ENCODE results near the gene DNASE1L1. TPM values are rescaled to one million over a fixed set of nuclear protein-coding genes. Genes with fewer than 3 reads are reported as not detected.

Gene DNASE1L1
- total and polyA plus RNA-seq, 2 of the 13 experiments (the other 11 are each of a cell fraction or from before 2014, with no cell fraction given), result 4.7 to 12.3 TPM

DNA sequence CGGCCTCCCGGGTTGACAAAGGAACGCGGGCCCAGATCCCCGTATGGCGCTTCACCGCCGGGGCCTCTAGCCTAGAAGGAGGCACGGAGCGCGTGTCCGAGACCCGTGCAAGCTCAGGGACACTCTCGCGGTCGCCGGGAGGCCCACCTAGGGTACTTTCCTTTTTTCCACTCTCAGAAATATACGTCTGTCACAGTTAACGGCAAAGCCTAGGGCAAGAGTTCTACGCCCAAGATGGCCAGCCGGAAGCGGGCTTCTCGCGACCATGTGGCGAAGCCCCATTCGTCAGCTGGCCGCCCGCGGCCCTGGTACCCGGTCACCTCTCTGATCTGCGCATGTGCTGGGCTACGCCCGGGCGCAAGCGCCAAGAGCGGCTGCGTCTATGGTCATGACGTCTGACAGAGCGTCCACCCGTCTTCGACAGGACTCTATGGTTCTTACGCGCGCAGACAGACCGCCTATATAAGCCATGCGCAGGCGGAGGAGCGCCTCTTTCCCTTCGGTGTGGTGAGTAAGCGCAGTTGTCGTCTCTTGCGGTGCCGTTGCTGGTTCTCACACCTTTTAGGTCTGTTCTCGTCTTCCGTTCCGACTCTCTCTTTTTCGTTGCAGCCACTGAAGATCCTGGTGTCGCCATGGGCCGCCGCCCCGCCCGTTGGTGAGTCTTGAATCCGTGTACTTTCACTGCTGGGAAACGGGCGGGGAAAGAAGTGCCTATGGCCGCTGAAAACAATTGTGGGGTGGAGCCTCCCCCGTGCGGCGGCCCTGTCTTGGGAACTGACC, 11.0 kb downstream of the DNASE1L1 start, which contains the start of gene RPL10 (continued):
- TF ChIP-seq, protein P1, sequence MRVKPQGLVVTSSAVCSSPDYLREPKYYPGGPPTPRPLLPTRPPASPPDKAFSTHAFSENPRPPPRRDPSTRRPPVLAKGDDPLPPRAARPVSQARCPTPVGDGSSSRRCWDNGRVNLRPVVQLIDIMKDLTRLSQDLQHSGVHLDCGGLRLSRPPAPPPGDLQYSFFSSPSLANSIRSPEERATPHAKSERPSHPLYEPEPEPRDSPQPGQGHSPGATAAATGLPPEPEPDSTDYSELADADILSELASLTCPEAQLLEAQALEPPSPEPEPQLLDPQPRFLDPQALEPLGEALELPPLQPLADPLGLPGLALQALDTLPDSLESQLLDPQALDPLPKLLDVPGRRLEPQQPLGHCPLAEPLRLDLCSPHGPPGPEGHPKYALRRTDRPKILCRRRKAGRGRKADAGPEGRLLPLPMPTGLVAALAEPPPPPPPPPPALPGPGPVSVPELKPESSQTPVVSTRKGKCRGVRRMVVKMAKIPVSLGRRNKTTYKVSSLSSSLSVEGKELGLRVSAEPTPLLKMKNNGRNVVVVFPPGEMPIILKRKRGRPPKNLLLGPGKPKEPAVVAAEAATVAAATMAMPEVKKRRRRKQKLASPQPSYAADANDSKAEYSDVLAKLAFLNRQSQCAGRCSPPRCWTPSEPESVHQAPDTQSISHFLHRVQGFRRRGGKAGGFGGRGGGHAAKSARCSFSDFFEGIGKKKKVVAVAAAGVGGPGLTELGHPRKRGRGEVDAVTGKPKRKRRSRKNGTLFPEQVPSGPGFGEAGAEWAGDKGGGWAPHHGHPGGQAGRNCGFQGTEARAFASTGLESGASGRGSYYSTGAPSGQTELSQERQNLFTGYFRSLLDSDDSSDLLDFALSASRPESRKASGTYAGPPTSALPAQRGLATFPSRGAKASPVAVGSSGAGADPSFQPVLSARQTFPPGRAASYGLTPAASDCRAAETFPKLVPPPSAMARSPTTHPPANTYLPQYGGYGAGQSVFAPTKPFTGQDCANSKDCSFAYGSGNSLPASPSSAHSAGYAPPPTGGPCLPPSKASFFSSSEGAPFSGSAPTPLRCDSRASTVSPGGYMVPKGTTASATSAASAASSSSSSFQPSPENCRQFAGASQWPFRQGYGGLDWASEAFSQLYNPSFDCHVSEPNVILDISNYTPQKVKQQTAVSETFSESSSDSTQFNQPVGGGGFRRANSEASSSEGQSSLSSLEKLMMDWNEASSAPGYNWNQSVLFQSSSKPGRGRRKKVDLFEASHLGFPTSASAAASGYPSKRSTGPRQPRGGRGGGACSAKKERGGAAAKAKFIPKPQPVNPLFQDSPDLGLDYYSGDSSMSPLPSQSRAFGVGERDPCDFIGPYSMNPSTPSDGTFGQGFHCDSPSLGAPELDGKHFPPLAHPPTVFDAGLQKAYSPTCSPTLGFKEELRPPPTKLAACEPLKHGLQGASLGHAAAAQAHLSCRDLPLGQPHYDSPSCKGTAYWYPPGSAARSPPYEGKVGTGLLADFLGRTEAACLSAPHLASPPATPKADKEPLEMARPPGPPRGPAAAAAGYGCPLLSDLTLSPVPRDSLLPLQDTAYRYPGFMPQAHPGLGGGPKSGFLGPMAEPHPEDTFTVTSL (CRISPR knock-in tag; IDR thresholded peaks at IDR 0.05; ENCODE audit: borderline replicate concordance), result no peak
- TF ChIP-seq, protein P2, sequence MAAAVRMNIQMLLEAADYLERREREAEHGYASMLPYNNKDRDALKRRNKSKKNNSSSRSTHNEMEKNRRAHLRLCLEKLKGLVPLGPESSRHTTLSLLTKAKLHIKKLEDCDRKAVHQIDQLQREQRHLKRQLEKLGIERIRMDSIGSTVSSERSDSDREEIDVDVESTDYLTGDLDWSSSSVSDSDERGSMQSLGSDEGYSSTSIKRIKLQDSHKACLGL (CRISPR knock-in tag; IDR thresholded peaks at IDR 0.05), result no peak
- TF ChIP-seq, protein P3, sequence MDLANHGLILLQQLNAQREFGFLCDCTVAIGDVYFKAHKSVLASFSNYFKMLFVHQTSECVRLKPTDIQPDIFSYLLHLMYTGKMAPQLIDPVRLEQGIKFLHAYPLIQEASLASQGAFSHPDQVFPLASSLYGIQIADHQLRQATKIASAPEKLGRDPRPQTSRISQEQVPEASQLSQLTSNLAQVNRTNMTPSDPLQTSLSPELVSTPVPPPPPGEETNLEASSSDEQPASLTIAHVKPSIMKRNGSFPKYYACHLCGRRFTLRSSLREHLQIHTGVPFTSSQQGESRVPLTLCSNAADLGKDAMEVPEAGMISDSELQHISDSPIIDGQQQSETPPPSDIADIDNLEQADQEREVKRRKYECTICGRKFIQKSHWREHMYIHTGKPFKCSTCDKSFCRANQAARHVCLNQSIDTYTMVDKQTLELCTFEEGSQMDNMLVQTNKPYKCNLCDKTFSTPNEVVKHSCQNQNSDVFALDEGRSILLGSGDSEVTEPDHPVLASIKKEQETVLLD (CRISPR knock-in tag; IDR thresholded peaks at IDR 0.05; ENCODE audit: low read depth), result no peak
- peak; percentile 73; the same call in 1 of the 2 replicates for TF ChIP-seq KDM5B (CRISPR knock-in tag; IDR thresholded peaks at IDR 0.05; ENCODE audit: borderline replicate concordance)
- TF ChIP-seq PITX1 (CRISPR knock-in tag; IDR thresholded peaks at IDR 0.05), result no peak
- no peak for TF ChIP-seq ZNF782 (CRISPR knock-in tag; IDR thresholded peaks at IDR 0.05; ENCODE audit: borderline replicate concordance)
- TF ChIP-seq, protein P4, sequence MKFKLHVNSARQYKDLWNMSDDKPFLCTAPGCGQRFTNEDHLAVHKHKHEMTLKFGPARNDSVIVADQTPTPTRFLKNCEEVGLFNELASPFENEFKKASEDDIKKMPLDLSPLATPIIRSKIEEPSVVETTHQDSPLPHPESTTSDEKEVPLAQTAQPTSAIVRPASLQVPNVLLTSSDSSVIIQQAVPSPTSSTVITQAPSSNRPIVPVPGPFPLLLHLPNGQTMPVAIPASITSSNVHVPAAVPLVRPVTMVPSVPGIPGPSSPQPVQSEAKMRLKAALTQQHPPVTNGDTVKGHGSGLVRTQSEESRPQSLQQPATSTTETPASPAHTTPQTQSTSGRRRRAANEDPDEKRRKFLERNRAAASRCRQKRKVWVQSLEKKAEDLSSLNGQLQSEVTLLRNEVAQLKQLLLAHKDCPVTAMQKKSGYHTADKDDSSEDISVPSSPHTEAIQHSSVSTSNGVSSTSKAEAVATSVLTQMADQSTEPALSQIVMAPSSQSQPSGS (CRISPR knock-in tag; IDR thresholded peaks at IDR 0.05), result peak; percentile 76
- TF ChIP-seq SALL1 (CRISPR knock-in tag; IDR thresholded peaks at IDR 0.05), result peak; percentile 37; the same call in 1 of the 2 replicates
- TF ChIP-seq, protein P5, sequence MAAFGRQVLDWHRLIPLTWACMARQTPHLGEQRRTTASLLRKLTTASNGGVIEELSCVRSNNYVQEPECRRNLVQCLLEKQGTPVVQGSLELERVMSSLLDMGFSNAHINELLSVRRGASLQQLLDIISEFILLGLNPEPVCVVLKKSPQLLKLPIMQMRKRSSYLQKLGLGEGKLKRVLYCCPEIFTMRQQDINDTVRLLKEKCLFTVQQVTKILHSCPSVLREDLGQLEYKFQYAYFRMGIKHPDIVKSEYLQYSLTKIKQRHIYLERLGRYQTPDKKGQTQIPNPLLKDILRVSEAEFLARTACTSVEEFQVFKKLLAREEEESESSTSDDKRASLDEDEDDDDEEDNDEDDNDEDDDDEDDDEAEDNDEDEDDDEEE (CRISPR knock-in tag; IDR thresholded peaks at IDR 0.05), result no peak
- TF ChIP-seq SRSF1 (optimal IDR thresholded peaks at IDR 0.05; ENCODE audit: low read depth, low read length), result no peak
- TF ChIP-seq HMG20A (CRISPR knock-in tag; IDR thresholded peaks at IDR 0.05; ENCODE audit: borderline replicate concordance), result no peak
- TF ChIP-seq, protein P6, sequence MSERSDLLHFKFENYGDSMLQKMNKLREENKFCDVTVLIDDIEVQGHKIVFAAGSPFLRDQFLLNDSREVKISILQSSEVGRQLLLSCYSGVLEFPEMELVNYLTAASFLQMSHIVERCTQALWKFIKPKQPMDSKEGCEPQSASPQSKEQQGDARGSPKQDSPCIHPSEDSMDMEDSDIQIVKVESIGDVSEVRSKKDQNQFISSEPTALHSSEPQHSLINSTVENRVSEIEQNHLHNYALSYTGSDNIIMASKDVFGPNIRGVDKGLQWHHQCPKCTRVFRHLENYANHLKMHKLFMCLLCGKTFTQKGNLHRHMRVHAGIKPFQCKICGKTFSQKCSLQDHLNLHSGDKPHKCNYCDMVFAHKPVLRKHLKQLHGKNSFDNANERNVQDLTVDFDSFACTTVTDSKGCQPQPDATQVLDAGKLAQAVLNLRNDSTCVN (CRISPR knock-in tag; IDR thresholded peaks at IDR 0.05; ENCODE audit: borderline replicate concordance), result 0 out of 2 replicates have a peak, but pooled peaks have one; percentile 25
- TF ChIP-seq ZKSCAN1 (IDR thresholded peaks at IDR 0.05; ENCODE audit: low read length), result no peak
- TF ChIP-seq NPAS2 (CRISPR knock-in tag; IDR thresholded peaks at IDR 0.05; ENCODE audit: borderline replicate concordance), result no peak
- TF ChIP-seq PAX8 (CRISPR knock-in tag; IDR thresholded peaks at IDR 0.05; ENCODE audit: borderline replicate concordance), result no peak
- TF ChIP-seq HDAC6 (IDR thresholded peaks at IDR 0.05; ENCODE audit: low read depth, low read length), result 0 out of 2 replicates have a peak, but pooled peaks have one; percentile 41
- TF ChIP-seq ZNF430 (CRISPR knock-in tag; IDR thresholded peaks at IDR 0.05), result no peak; the same call in 1 of the 2 replicates

Measured in HepG2 (cell line).